ENCODE results near the gene XRRA1.

GRCh38 chr11:74909812-74910211 lies 39.1 kb downstream of the XRRA1 start:
- TF ChIP-seq, protein P1, sequence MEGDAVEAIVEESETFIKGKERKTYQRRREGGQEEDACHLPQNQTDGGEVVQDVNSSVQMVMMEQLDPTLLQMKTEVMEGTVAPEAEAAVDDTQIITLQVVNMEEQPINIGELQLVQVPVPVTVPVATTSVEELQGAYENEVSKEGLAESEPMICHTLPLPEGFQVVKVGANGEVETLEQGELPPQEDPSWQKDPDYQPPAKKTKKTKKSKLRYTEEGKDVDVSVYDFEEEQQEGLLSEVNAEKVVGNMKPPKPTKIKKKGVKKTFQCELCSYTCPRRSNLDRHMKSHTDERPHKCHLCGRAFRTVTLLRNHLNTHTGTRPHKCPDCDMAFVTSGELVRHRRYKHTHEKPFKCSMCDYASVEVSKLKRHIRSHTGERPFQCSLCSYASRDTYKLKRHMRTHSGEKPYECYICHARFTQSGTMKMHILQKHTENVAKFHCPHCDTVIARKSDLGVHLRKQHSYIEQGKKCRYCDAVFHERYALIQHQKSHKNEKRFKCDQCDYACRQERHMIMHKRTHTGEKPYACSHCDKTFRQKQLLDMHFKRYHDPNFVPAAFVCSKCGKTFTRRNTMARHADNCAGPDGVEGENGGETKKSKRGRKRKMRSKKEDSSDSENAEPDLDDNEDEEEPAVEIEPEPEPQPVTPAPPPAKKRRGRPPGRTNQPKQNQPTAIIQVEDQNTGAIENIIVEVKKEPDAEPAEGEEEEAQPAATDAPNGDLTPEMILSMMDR (tag by site-specific recombination; IDR thresholded peaks at IDR 0.05) = no peak
- TF ChIP-seq ZNF645 (tag by site-specific recombination; IDR thresholded peaks at IDR 0.05) = no peak
- TF ChIP-seq EGR2 (tag by site-specific recombination; IDR thresholded peaks at IDR 0.05; ENCODE audit: low read depth) = no peak

Data from HEK293 (cell line).